Spleen (tissue), 11 donors: ENCODE data around the gene ABCB8. TPM values are rescaled to one million over a fixed set of nuclear protein-coding genes. Genes with fewer than 3 reads are reported as not detected.

Experiments used
- DNase-seq: peaks from one replicate; pipeline ENCODE4 v3.0.0-alpha.2; 2020
- H3K27ac ChIP-seq, 8 donors: fragments of 200-600 bp; sonication (generic) in 7 of 8; 1 replicate in 4 of 8; 2 replicates in 4 of 8; pipeline versions ENCODE4 v1.5.0 to v1.8.0; 2016 to 2021; ENCODE audit warnings: inconsistent platforms in 4 of 8, mild to moderate bottlenecking in 4 of 8, moderate library complexity in 1 of 8
- H3K27me3 ChIP-seq, 7 donors: fragments of 200-600 bp; sonication (generic) in 6 of 7; replicated peaks in 1 of 7; 1 replicate in 4 of 7; 2 replicates in 3 of 7; pipeline versions ENCODE4 v1.5.0 to v1.8.0; 2016 to 2021; ENCODE audit warnings: inconsistent platforms in 3 of 7, mild to moderate bottlenecking in 1 of 7
- H3K36me3 ChIP-seq, 6 donors: fragments of 200-600 bp; sonication (generic) in 5 of 6; 1 replicate in 4 of 6; 2 replicates in 2 of 6; pipeline versions ENCODE4 v1.5.0 to v1.8.0; 2016 to 2021; ENCODE audit warnings: inconsistent platforms in 2 of 6
- H3K4me1 ChIP-seq, 6 donors: fragments of 200-600 bp; sonication (generic) in 5 of 6; 1 replicate in 3 of 6; 2 replicates in 3 of 6; pipeline versions ENCODE4 v1.5.0 to v1.8.0; 2016 to 2021; ENCODE audit warnings: inconsistent platforms in 3 of 6
- H3K4me3 ChIP-seq, 8 donors: fragments of 200-600 bp; sonication (generic) in 7 of 8; 1 replicate in 4 of 8; 2 replicates in 4 of 8; pipeline versions ENCODE4 v1.5.0 to v1.8.0; 2016 to 2021; ENCODE audit warnings: inconsistent platforms in 4 of 8, mild to moderate bottlenecking in 4 of 8, moderate library complexity in 2 of 8
- H3K9me3 ChIP-seq, 8 donors: fragments of 200-600 bp; sonication (generic) in 7 of 8; 1 replicate in 4 of 8; 2 replicates in 4 of 8; pipeline versions ENCODE4 v1.5.0 to v1.8.0; 2016 to 2021; ENCODE audit warnings: inconsistent platforms in 4 of 8
- POLR2A ChIP-seq, 3 donors: fragments of 450-650 bp; IDR thresholded peaks; one replicate each; pipeline ENCODE4 v1.5.1; 2017; ENCODE audit warnings: antibody characterized with exemption in 3 of 3, mild to moderate bottlenecking in 1 of 3
- POLR2AphosphoS5 ChIP-seq, 3 donors: sonication (generic); formaldehyde crosslinking; IDR thresholded peaks; one replicate each; pipeline ENCODE4 v1.5.1; 2017; ENCODE audit warnings: antibody characterized with exemption in 3 of 3
- WGBS, 5 donors: extraction: QIAGEN DNeasy Blood & Tissue Kit in 3 of 5; methylation state at CpG; one replicate each; pipeline versions ENCODE4 v1.1.5 to v1.1.7; 2013 to 2018; 5-methylcytosine and 5-hydroxymethylcytosine counted together
- intact Hi-C: fragments of 100-400 bp; cut with DNase I; formaldehyde crosslinking; loops from one replicate; pipeline ENCODE4 v1.15.0; 2023; ENCODE audit warnings: low total_unique reads
- polyA plus RNA-seq, 3 donors: library from polyadenylated mRNA; stranded (reverse); fragments of 200-250 nt; gene quantifications; one replicate each; pipeline ENCODE4 v1.2.1, GENCODE V29; 2013
- total RNA-seq, 7 donors: library from RNA; depleted of rRNA in 3 of 7; stranded (reverse); fragments of >200 nt in 3 of 7; fragmentation: NEBNext Ultra II Directional in 4 of 7; extraction: Animal tissue kit (Norgen Biotek cat#: 25700) in 4 of 7; gene quantifications; one replicate each; pipeline versions ENCODE4 v1.1.0 to v1.2.1, GENCODE V29; 2016 to 2021
- TF ChIP-seq, protein P1 (sequence below), 11 experiments: fragments of 200-600 bp in 7 of 11; fragments of 450-650 bp in 4 of 11; sonication (generic) in 4 of 11; IDR thresholded peaks in 8 of 11; conservative IDR thresholded peaks in 3 of 11; 1 replicate in 7 of 11; 2 replicates in 4 of 11; pipeline versions ENCODE4 v1.4.0 to v1.8.0; 2016 to 2021; ENCODE audit warnings: antibody characterized with exemption in 11 of 11, inconsistent platforms in 4 of 11, mild to moderate bottlenecking in 1 of 11
- donor health status: healthy with polysubstance abuse.
- donor health status: DM: no; HTN: no; CAD: no; lungs with moderate emphysema.
- donor health status: DM: no; HTN: no; CAD: no.
- donor health status: Bipolar disorder and iron deficiency.
- donor health status: healthy.
- donor health status: DM: no; HTN: no; CAD: no.
- donor health status: DM: yes; HTN: yes; CAD: no.

The ABCB8 gene
- total and polyA plus RNA-seq, 10 donors, result 12.9 to 42.6 (median 26.4) TPM

DNA sequence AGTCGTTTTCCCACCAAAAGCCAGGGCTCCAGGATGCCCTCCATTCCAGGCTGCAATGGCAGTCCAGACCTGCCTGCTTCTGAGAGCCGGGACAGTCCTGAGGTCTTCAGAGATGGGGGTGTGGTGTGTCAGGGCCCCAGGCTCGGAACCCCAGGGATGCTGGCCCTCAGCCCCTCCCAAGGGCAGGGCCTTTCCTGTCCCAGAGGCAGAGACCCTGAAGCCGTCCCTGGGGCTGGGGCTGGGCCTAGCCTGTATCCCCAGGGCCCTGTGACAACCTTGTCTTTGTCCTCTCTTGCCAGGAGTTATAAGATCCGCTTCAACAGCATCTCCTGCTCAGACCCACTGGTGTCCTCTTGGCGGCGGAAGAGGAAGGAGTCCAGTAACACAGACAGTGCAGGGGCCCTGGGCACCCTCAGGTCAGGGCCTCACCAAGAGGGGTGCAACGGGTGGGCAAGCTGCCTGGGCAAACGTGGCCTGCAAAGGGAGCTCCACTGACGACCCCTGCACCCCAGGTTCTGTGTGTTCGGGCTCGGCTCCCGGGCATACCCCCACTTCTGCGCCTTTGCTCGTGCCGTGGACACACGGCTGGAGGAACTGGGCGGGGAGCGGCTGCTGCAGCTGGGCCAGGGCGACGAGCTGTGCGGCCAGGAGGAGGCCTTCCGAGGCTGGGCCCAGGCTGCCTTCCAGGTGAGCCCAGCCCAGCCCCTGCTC is 21.5 kb upstream of the ABCB8 start:
- H3K27ac ChIP-seq, result peak overlapping the region in 7 of 8 donors; percentile 38 to 83 (median 77)
- H3K4me1 ChIP-seq, result peaks cover 51 to 83% (median 66%) of the 10 kb centered on the region in 6 donors
- intact Hi-C loops, result no loop called here
- H3K27me3 ChIP-seq, result peaks cover 0 to 19% (median 0%) of the 10 kb centered on the region in 7 donors
- H3K4me3 ChIP-seq, result peak overlapping the region in 1 of 8 donors; percentile 59
- TF ChIP-seq, protein P1, sequence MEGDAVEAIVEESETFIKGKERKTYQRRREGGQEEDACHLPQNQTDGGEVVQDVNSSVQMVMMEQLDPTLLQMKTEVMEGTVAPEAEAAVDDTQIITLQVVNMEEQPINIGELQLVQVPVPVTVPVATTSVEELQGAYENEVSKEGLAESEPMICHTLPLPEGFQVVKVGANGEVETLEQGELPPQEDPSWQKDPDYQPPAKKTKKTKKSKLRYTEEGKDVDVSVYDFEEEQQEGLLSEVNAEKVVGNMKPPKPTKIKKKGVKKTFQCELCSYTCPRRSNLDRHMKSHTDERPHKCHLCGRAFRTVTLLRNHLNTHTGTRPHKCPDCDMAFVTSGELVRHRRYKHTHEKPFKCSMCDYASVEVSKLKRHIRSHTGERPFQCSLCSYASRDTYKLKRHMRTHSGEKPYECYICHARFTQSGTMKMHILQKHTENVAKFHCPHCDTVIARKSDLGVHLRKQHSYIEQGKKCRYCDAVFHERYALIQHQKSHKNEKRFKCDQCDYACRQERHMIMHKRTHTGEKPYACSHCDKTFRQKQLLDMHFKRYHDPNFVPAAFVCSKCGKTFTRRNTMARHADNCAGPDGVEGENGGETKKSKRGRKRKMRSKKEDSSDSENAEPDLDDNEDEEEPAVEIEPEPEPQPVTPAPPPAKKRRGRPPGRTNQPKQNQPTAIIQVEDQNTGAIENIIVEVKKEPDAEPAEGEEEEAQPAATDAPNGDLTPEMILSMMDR (IDR thresholded peaks at IDR 0.05 in 8 of 11, conservative IDR thresholded peaks at IDR 0.05 in 3 of 11), result no peak
- no peak for TF ChIP-seq POLR2A (IDR thresholded peaks at IDR 0.05)
- peak; percentile 18 to 59 (median 53) for TF ChIP-seq POLR2AphosphoS5 (IDR thresholded peaks at IDR 0.05)
- no peaks in the 10 kb centered on the region for H3K9me3 ChIP-seq
- H3K36me3 ChIP-seq, result peaks cover 0 to 59% (median 6%) of the 10 kb centered on the region in 6 donors
- DNase-seq, result no peak
- WGBS, 5 donors, result 78 to 80% (median 79%) methylated on average over 12 to 23 of the region's 23 CpGs

DNA sequence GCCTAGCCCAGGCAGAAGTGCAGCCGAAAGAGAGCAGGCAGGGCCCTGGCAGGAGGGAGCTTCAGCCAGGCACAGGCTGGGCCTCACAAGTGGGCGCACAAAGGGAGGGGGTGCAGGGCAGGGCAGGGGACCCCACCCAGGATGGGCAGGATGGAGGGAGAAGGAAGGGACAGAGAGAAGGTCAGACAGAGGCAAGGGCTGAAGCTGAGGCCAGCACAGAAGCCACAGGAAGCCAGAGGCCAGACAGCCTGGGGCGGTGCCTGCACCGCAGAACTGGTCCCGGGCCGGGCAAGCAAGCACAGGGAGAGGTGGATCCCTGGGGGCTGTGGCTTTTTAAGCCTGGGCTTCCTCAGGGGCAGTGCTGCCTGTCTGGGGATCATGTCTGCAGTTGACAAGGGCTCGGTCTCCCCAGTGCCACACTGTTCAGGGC is 20.8 kb upstream of the ABCB8 start:
- TF ChIP-seq POLR2AphosphoS5 (IDR thresholded peaks at IDR 0.05) (peak; percentile 55 to 75 (median 60)), POLR2A (IDR thresholded peaks at IDR 0.05) (no peak)
- TF ChIP-seq, protein P1 (IDR thresholded peaks at IDR 0.05 in 8 of 11, conservative IDR thresholded peaks at IDR 0.05 in 3 of 11), result no peak
- peaks cover 0 to 23% (median 0%) of the 10 kb centered on the region in 7 donors for H3K27me3 ChIP-seq
- H3K9me3 ChIP-seq, result no peaks in the 10 kb centered on the region
- peaks cover 0 to 53% (median 6%) of the 10 kb centered on the region in 6 donors for H3K36me3 ChIP-seq
- H3K4me1 ChIP-seq, result peaks cover 56 to 88% (median 72%) of the 10 kb centered on the region in 6 donors
- whole genome bisulfite sequencing, 5 donors, result 44 to 76% (median 57%) methylated on average over 7 of the region's 7 CpGs
- peak overlapping the region in 2 of 8 donors; percentile 36 to 59 for H3K4me3 ChIP-seq
- peak overlapping the region; percentile 43 to 83 (median 77) for H3K27ac ChIP-seq
- DNase-seq, result peak; percentile 85
- intact Hi-C loops, result no loop called here

DNA sequence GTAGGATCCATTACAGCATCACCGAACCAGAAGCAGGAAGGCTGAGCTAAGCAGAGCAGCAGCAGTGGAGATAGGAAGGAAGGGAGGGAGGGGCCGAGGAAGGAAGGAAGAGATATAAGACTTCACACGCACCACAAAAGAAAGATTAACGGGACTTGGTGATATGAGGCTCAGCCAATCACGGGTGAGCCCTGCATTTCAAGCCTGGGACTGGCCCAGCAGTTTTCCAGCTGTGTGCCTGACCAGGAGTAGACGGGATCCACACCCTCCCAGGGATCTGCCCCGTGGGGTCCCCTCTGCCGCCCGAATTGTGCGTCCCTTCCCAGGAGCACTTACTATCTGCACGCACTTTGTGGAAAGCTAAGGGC is 20.1 kb upstream of the ABCB8 start:
- intact Hi-C loops, result no loop called here
- peaks cover 62 to 91% (median 78%) of the 10 kb centered on the region in 6 donors for H3K4me1 ChIP-seq
- H3K36me3 ChIP-seq, result peaks cover 0 to 53% (median 5%) of the 10 kb centered on the region in 6 donors
- H3K27ac ChIP-seq, result peak overlapping the region; percentile 43 to 83 (median 77)
- H3K4me3 ChIP-seq, result peak overlapping the region in 6 of 8 donors; percentile 19 to 59 (median 29)
- H3K27me3 ChIP-seq, result peaks cover 0 to 30% (median 0%) of the 10 kb centered on the region in 7 donors
- TF ChIP-seq, protein P1 (IDR thresholded peaks at IDR 0.05 in 8 of 11, conservative IDR thresholded peaks at IDR 0.05 in 3 of 11), result no peak
- TF ChIP-seq POLR2AphosphoS5 (IDR thresholded peaks at IDR 0.05) (peak in 1 of 3 donors; percentile 69), POLR2A (IDR thresholded peaks at IDR 0.05) (no peak)
- whole genome bisulfite sequencing, 5 donors, result 22 to 34% (median 23%) methylated on average over 11 of the region's 11 CpGs
- no peaks in the 10 kb centered on the region for H3K9me3 ChIP-seq
- DNase-seq, result no peak
